SK-MEL-5 (cell line): ENCODE measurements around the gene POLR2B. TPM values are rescaled to one million over a fixed set of nuclear protein-coding genes. Genes with fewer than 3 reads are reported as not detected.

Source experiments
- DNase-seq: peaks from one replicate; pipeline ENCODE4 v3.0.0-alpha.2; 2016; ENCODE audit warnings: low read depth, low spot score
- in situ Hi-C: cut with HindIII; loops from 2 replicates; pipeline ENCODE4 v1.10.0; 2016; ENCODE audit warnings: low sequenced_read_pairs, high pct_unique_total_duplicates, low pct_unique_long_range_greater_than_20kb
- total RNA-seq: library from RNA; depleted of rRNA; stranded (reverse); fragments of >200 nt; shearing (Covaris generic); gene quantifications from 2 replicates; pipeline ENCODE4 v1.2.3, GENCODE V29; 2014

POLR2B gene
- total RNA-seq, 1 experiment from 2014 or later: 162 TPM

- in situ Hi-C loops: no loop called here
- peak; percentile 98 for DNase-seq
These were observed 1.2 kb upstream of the POLR2B start, which contains the start of gene NOA1 for GRCh38 chr4:56977321-56978012. NOA1 (minus strand) TSS chr4:56977606; CDS start chr4:56977585, 21 bp downstream.

GRCh38 chr4:56979421-56980072 is 851 bp downstream of the POLR2B start:
- peak; percentile 49 for DNase-seq
- in situ Hi-C loops: no loop called here

GRCh38 chr4:56981795-56982201 is 3.1 kb downstream of the POLR2B start:
- no peak for DNase-seq

DNA sequence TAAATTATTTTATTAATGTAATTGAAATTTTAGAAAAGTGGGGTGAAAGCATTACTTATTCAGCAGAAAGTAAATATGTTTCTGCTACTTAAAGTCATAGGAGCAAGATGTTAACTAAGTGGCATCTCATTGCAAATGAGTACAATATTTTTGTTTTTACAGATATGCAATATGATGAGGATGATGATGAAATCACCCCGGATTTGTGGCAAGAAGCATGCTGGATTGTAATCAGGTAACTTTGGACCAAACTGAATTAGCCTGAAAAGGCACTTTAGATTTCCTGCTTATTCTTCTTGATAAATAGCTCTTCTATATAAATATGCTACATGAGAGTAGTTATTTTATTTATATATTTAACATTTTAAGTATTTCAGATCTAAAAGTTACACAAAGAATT is 7.5 kb downstream of the POLR2B start:
- DNase-seq: no peak
- in situ Hi-C loops: no loop called here

More at GRCh38 chr4:56981795-56982201, 3.1 kb downstream of the POLR2B start:
- in situ Hi-C loops: no loop called here

DNA sequence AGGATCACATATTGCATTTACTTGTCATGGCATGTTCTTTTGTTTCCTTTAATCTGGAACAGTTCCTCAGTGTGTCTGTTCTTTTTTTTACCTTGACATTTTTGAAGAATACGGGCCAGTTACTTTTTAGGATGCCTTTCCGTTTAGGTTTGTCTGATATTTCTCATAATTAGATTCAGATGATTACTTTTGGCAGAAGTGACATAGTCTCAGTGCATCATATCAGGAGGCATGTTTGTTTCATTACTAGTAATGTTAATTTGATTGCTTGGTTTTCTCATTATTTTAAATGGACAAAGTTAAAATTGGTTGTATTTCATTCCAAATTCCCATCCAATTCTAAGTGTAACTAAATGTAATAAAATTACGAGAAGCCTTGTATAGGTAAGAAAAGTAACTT is 8.3 kb downstream of the POLR2B start:
- no peak for DNase-seq
- in situ Hi-C loops: no loop called here

GRCh38 chr4:56990109-56990905 is 11.6 kb downstream of the POLR2B start:
- in situ Hi-C loops: no loop called here
- no peak for DNase-seq

DNA sequence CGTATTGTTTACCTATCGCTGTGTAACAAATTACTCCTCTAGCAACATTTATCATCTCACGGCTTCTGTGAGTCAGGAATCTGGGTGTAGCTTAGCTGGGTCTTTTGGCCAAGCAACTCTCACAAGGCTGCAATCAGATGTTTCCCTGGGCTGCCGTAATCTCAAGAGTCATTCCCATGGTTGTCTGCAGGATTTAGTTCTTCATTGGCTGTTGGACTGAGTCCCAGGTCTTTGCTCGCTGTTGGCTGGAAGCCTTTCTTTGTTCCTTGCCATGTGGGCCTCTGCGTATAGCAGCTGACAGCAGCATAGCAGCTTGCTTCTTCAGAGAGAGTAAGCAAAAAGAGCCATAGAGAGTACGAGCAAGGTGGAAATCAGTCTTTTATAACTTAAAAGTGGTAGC is 16.8 kb downstream of the POLR2B start:
- peak; percentile 70 for DNase-seq
- in situ Hi-C loops: no loop called here

GRCh38 chr4:56999751-57000150 is 21.1 kb downstream of the POLR2B start:
- in situ Hi-C loops: no loop called here
- no peak for DNase-seq

GRCh38 chr4:57013543-57014120 is 34.9 kb downstream of the POLR2B start:
- no peak for DNase-seq
- in situ Hi-C loops: no loop called here

GRCh38 chr4:57018980-57019379 is 40.3 kb downstream of the POLR2B start:
- DNase-seq: no peak

DNA sequence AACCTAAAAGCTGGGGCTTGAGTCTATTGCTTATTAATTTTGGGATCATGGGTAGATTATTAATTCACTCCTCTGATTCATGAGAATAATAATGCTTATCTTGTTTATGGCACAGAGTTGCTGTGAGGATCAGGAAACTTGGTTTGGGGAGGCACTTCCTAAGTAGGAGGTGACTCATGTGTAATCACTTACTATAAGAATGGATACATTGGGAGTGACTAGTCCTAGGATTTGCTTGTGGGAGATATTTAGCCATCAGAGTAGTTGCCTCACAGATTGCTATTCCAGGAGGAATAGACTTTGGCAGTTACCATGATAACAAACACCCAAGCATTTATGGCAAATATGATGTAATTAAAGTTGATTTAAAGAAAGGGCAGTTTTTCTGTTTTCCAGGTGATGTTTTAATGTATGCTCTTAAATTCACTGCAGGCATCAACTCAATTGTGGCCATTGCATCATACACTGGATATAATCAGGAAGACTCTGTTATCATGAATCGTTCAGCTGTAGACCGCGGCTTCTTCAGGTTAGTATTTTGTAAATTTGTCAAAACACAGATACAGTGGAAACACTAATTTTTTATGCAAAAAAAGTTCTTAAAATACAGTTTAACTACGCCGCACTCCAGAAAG is 41.9 kb downstream of the POLR2B start:
- in situ Hi-C loops: no loop called here
- no peak for DNase-seq

More at GRCh38 chr4:57018980-57019379, 40.3 kb downstream of the POLR2B start:
- in situ Hi-C loops: no loop called here

- DNase-seq: no peak
- in situ Hi-C loops: no loop called here
These were observed 44.4 kb downstream of the POLR2B start for GRCh38 chr4:57023104-57023503.

GRCh38 chr4:57034520-57034919 is 55.8 kb downstream of the POLR2B start:
- in situ Hi-C loops: no loop called here
- no peak for DNase-seq

GRCh38 chr4:57037982-57038604 is 59.4 kb downstream of the POLR2B start:
- in situ Hi-C loops: no loop called here
- DNase-seq: peak; percentile 70

DNA sequence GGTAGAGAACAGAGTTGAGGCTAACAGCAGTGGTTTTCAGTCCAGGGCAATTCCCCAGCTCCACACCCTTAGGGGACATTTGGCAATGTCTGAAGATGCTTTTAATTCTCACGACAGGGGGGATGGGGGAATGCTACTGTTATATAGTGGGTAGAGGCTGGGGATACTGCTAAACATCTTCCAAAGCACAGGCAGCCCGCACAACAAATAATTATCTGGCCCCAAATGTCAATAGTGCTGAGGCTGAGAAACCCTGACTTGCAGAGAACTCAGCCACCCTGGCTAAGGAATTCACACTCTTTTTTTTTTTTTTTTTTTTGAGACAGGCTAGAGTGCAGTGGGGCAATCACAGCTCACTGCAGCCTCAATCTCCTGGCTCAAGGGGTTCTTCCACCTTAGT is 60.6 kb downstream of the POLR2B start:
- in situ Hi-C loops: no loop called here
- no peak for DNase-seq

DNA sequence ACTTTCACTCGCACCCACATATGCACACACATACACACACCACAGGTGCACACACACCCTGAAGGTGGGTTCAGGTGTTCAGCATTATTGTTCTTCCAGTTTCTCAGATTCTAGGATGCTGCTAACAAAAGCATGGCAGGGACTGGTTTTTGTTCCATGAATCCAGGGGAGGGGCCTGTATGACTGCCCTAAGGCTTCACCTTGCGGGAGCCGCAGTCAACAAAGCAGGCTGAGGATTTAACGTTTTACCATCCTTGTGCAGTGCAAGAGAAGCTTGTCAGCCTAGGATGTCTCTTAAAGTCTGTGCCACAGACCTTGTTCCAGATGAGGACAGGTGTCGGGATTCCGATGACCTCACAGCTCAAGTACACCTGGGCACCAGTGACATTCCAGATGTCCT is 61.8 kb downstream of the POLR2B start:
- in situ Hi-C loops: no loop called here

DNA sequence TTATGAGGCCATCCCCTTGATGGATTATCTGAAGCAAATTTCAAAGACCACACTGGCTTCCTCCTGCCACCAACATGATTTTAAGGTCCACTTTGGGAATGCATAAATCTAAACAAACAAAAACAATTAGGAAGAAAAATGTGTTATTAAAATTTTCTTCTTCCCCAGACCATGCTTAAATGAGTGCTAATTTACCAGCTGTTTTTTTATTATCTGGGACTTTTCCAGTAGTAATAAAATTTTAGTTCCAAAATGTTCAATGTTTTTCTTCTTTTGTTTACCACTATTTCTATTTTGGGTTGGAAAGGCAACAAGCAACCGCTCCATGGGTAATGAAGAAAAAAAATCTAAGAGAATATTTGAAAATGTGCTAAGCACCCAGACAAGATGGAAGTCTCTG is 62.3 kb downstream of the POLR2B start:
- in situ Hi-C loops: no loop called here
- no peak for DNase-seq

More for the DNA sequence above, 61.8 kb downstream of the POLR2B start:
- DNase-seq: no peak
